Aorta (tissue), 5 donors: ENCODE data around the gene CDC42BPG. TPM values are rescaled to one million over a fixed set of nuclear protein-coding genes. Genes with fewer than 3 reads are reported as not detected.
A peak's percentile ranks its signal among the peaks of the same experiment; 100 is the strongest.

Source experiments
- ATAC-seq: fragments of 200-7000 bp; cut with Tn5 transposase; one replicate; pipeline ENCODE4 v1.9.1; 2022; ENCODE audit warnings: moderate library complexity; ENCODE audit not compliant: low FRiP score
- DNase-seq, 2 donors: peaks; one replicate each; pipeline ENCODE4 v3.0.0-alpha.2; 2020
- H3K27ac ChIP-seq, 2 donors: one replicate each; pipeline ENCODE4 v1.5.1; 2013; ENCODE audit warnings: low read length in 2 of 2, mild to moderate bottlenecking in 2 of 2, moderate library complexity in 2 of 2, control low read depth in 1 of 2, inconsistent platforms in 1 of 2, low read depth in 1 of 2
- H3K27me3 ChIP-seq, 2 donors: one replicate each; pipeline ENCODE4 v1.6.1; 2013; ENCODE audit warnings: control low read depth in 1 of 2, low read length in 1 of 2, mild to moderate bottlenecking in 1 of 2, moderate library complexity in 1 of 2; ENCODE audit not compliant: insufficient read depth in 2 of 2, control insufficient read depth in 1 of 2
- H3K36me3 ChIP-seq, 2 donors: one replicate each; pipeline ENCODE4 v1.6.1; 2013; ENCODE audit warnings: control low read depth in 1 of 2, low read length in 1 of 2, mild to moderate bottlenecking in 1 of 2; ENCODE audit not compliant: insufficient read depth in 2 of 2, control insufficient read depth in 1 of 2
- H3K4me1 ChIP-seq, 2 donors: one replicate each; pipeline ENCODE4 v1.6.1; 2013; ENCODE audit warnings: low read length in 2 of 2, control low read depth in 1 of 2, mild to moderate bottlenecking in 1 of 2, moderate library complexity in 1 of 2; ENCODE audit not compliant: insufficient read depth in 2 of 2, control insufficient read depth in 1 of 2
- H3K4me3 ChIP-seq, 2 donors: one replicate each; pipeline ENCODE4 v1.5.1; 2013; ENCODE audit warnings: low read length in 2 of 2, control low read depth in 1 of 2, mild to moderate bottlenecking in 1 of 2
- H3K9me3 ChIP-seq: one replicate; pipeline ENCODE4 v1.6.1; 2013; ENCODE audit warnings: mild to moderate bottlenecking, low read length; ENCODE audit not compliant: control insufficient read depth
- WGBS, 2 donors: extraction: QIAGEN DNeasy Blood & Tissue Kit; methylation state at CpG; one replicate each; pipeline ENCODE4 v1.1.7; 2013; 5-methylcytosine and 5-hydroxymethylcytosine counted together
- intact Hi-C, 2 donors: fragments of 100-400 bp; cut with DNase I; formaldehyde crosslinking; loops; one replicate each; pipeline versions ENCODE4 v1.14.2 to v1.15.0; 2022
- polyA plus RNA-seq, 2 donors: library from polyadenylated mRNA; stranded (reverse); fragments of 200-250 nt; gene quantifications; one replicate each; pipeline ENCODE4 v1.2.3, GENCODE V29; 2013
- total RNA-seq, 2 donors: library from RNA; stranded (reverse); fragmentation: NEBNext Ultra II Directional; extraction: Animal tissue kit (Norgen Biotek cat#: 25700); gene quantifications; one replicate each; pipeline ENCODE4 v1.2.1, GENCODE V29; 2021
- donor health status: healthy with polysubstance abuse.
- donor health status: Bipolar disorder and iron deficiency.
- donor health status: DM: no; HTN: no; CAD: no.
- donor health status: DM: no; HTN: no; CAD: no.
- donor health status: DM: yes; HTN: yes; CAD: no.

The CDC42BPG gene
- total and polyA plus RNA-seq, 4 donors, result 0.29 to 6.0 (median 0.86) TPM

GRCh38 chr11:64855596-64856304 lies 11.3 kb upstream of the CDC42BPG start:
- Histone ChIP-seq H3K4me3 (no peak overlapping the region), H3K27ac (peak overlapping the region; percentile 77 to 84), H3K4me1 (peaks cover 0 to 4% of the 10 kb centered on the region in 2 donors), H3K36me3 (peaks cover 2 to 5% of the 10 kb centered on the region in 2 donors), H3K9me3 (no peaks in the 10 kb centered on the region), H3K27me3 (no peaks in the 10 kb centered on the region)
- ATAC-seq, result no peak
- 72 to 78% methylated on average over 18 to 20 of the region's 22 CpGs for WGBS, 2 donors
- DNase-seq, result no peak
- intact Hi-C loops, result no loop called here

DNA sequence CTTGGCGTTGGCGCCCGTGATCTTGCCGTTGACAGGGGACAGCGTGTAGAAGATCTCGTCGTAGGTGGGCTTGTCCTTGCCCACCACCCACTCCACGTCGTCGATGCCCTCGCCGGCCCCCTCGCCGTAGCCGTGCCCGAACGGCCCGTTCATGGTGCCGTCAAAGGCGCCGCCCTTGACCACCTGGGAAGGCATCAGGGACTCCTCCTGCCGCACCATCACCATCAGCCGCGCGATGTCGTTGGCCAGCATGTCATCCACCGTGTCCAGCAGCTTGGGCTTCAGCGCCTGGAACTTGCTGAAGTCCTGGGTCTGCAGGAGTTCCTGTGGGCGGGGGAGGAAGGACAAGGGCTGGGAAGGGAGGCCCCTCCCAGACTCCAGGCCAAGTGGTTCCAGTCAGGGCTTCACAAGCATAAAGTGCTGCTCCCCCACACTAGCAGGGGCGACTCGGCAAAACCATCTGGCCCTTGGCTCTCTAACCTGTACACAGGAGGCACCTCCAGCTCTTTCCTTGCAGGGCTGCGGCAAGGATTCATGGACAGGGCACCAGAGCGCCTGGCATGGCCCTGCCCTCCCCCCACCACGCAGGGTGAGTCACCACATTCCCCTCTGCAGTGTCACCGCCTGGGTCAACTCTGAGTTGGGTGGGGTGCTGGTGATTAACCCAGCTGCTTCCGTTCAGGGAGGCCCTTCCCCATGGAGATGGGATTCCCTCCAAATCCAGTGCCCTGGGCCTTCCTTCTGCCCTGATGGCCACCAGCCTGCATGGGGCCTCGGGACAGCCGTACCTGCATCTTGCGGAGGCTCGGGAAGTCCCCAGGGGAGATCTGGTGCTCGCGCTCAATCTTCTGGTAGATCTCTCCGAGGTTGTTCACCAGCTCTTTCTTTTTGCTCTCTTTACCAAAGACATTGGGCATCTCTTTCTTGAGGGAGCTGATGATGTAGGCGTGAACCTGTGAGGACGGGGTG lies 10.4 kb upstream of the CDC42BPG start:
- peak; percentile 89 for ATAC-seq
- peaks cover 2 to 5% of the 10 kb centered on the region in 2 donors for H3K36me3 ChIP-seq
- intact Hi-C loops, result no loop called here
- peak; percentile 94 to 97 for DNase-seq
- peaks cover 0 to 4% of the 10 kb centered on the region in 2 donors for H3K4me1 ChIP-seq
- H3K9me3 ChIP-seq, result no peaks in the 10 kb centered on the region
- peak overlapping the region; percentile 77 to 84 for H3K27ac ChIP-seq
- WGBS, 2 donors, result 60 to 61% methylated on average over 45 of the region's 45 CpGs
- H3K4me3 ChIP-seq, result no peak overlapping the region
- no peaks in the 10 kb centered on the region for H3K27me3 ChIP-seq

DNA sequence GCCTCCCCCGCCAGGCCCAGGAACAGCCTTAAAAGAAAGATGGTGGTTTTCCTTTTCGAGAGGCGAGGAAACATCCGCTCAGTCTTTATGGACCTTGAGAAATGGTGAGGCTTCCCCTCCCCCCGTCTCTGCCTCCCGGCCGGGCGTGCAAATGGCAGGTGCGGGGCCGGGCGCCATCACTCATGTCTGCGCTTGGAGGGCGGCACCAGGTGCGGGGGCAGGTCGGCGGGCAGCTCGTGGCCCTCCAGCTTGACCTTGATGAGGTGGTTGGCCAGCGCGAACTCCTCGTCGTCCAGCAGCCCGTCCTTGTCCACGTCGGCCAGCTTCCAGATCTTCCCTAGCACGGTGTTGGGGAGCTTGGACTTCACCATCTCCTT lies 9.7 kb upstream of the CDC42BPG start:
- Histone ChIP-seq H3K36me3 (peaks cover 2 to 5% of the 10 kb centered on the region in 2 donors), H3K9me3 (no peaks in the 10 kb centered on the region), H3K4me3 (no peak overlapping the region), H3K27me3 (no peaks in the 10 kb centered on the region), H3K4me1 (peaks cover 0 to 4% of the 10 kb centered on the region in 2 donors), H3K27ac (peak overlapping the region in 1 of 2 donors; percentile 59)
- WGBS, 2 donors, result 93% methylated on average over 25 of the region's 25 CpGs
- ATAC-seq (no peak), DNase-seq (no peak)
- intact Hi-C loops, result no loop called here

DNA sequence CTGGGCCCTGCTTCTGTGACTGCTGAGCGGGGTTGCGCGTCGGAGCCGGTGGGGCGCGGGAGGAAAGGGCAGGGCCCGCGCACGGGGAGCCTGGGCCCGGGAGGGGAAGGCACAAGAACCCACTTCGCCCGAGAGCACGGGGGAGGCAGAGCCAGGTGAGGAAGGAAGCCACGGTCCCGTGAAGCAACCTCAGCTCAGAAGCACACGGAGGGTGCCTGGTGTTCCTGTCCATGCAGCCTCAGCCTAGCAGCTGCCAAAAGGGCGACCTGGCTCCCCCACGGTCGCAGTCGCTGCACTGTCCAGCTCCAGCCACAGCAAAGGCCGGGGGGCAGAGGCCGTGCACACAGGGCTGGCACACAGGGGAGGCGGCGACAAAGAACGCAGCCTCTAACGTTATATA lies 9.3 kb upstream of the CDC42BPG start:
- intact Hi-C loops, result no loop called here
- Histone ChIP-seq H3K9me3 (no peaks in the 10 kb centered on the region), H3K4me1 (peaks cover 0 to 4% of the 10 kb centered on the region in 2 donors), H3K36me3 (peaks cover 2 to 5% of the 10 kb centered on the region in 2 donors), H3K4me3 (no peak overlapping the region), H3K27me3 (no peaks in the 10 kb centered on the region), H3K27ac (no peak overlapping the region)
- 81 to 83% methylated on average over 27 of the region's 27 CpGs for WGBS, 2 donors
- peak in 1 of 2 donors; percentile 77 for DNase-seq
- no peak for ATAC-seq

DNA sequence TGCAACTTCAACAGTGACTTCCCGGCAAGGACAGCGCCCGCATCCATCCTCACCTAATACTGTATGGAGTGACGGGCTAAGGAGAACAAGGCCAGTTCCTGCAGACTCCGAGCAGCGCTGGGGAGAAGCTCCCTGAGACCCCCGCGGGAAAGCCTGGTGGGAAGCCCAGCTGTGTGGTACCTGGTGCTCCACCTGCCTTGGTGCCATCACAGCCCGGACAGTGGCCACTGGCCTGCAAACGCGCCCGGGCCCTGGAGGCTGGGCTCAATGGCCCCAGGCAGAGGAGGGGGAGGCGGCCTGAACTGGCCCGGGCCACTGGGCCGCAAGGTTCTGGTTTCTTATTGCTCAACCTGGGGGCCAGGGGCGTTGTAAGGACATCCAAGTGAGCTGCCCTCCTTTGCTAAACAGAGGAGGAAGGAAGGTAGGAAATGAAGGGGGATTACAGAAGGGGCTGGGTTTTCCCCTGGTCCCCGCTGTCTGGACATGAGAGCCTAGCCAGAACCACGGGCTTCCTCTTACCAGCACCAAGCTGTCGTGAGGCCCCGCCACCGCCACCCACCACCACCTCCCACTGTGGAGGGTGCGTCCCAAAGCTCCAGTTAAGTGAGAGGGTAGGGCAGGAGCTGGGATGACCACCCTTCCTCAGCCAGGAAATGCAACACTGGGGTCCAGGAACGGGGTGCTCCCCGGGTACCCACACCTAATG lies 8.5 kb upstream of the CDC42BPG start:
- Histone ChIP-seq H3K27ac (no peak overlapping the region), H3K27me3 (no peaks in the 10 kb centered on the region), H3K4me1 (peaks cover 0 to 4% of the 10 kb centered on the region in 2 donors), H3K36me3 (peaks cover 2 to 5% of the 10 kb centered on the region in 2 donors), H3K4me3 (no peak overlapping the region), H3K9me3 (no peaks in the 10 kb centered on the region)
- no peak for ATAC-seq
- intact Hi-C loops, result no loop called here
- WGBS, 2 donors, result 83 to 86% methylated on average over 24 of the region's 24 CpGs
- DNase-seq, result no peak

- Histone ChIP-seq H3K4me1 (peaks cover 0 to 4% of the 10 kb centered on the region in 2 donors), H3K4me3 (no peak overlapping the region), H3K36me3 (peaks cover 2 to 5% of the 10 kb centered on the region in 2 donors), H3K27ac (peak overlapping the region in 1 of 2 donors; percentile 4), H3K9me3 (no peaks in the 10 kb centered on the region), H3K27me3 (no peaks in the 10 kb centered on the region)
- 84% methylated on average over 8 of the region's 8 CpGs for WGBS, 2 donors
- ATAC-seq (no peak), DNase-seq (no peak)
- intact Hi-C loops, result no loop called here
Measured at GRCh38 chr11:64851831-64852351, 7.4 kb upstream of the CDC42BPG start.

DNA sequence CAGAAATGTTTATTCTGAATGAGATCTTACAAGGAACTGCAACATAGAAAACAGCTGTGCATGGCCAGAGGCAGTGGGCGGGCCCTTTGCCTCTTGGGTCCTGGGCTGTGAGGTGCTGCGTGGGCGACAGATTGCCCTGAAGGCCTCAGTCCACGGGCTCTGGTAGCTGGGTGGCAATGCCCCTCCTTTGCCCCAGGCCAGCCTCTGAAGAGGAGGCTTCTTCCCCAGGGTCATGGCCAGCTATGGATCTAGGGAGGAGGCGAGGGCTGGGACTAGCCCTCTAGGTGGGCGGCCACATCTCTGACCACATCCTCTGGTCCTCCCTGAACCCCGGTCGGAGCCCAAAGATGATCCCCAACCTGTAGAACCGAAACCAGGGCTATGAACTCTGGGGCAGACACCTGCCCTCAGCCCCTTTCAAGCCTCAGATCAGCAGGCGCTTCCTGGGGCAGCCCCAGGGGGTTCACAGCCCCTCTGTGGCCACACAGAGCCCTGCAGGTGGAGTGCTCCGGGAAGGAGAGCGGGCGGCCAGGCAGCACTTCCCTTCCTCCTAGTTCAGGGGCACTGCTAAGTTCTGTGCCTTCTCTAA lies 6.6 kb upstream of the CDC42BPG start:
- no peak for DNase-seq
- ATAC-seq, result no peak
- Histone ChIP-seq H3K27ac (peak overlapping the region in 1 of 2 donors; percentile 1), H3K27me3 (no peaks in the 10 kb centered on the region), H3K4me3 (no peak overlapping the region), H3K4me1 (peaks cover 0 to 4% of the 10 kb centered on the region in 2 donors), H3K9me3 (no peaks in the 10 kb centered on the region), H3K36me3 (peaks cover 2 to 5% of the 10 kb centered on the region in 2 donors)
- intact Hi-C loops, result no loop called here
- 70 to 71% methylated on average over 13 of the region's 13 CpGs for WGBS, 2 donors
